Parathyroid adenoma (tissue), 2 donors: ENCODE measurements around the gene PDE10A.

ENCODE experiments used
- H2AFZ ChIP-seq: fragments of 300-600 bp; sonication (generic); one replicate; pipeline ENCODE4 v1.7.0; 2017; ENCODE audit warnings: antibody characterized with exemption, mild to moderate bottlenecking
- H3K27ac ChIP-seq: fragments of 300-600 bp; sonication (generic); one replicate; pipeline ENCODE4 v1.7.0; 2017
- H3K27me3 ChIP-seq: fragments of 300-600 bp; sonication (generic); one replicate; pipeline ENCODE4 v1.7.0; 2017; ENCODE audit warnings: low read length; ENCODE audit not compliant: control insufficient read depth, insufficient read depth
- H3K36me3 ChIP-seq: fragments of 300-600 bp; sonication (generic); one replicate; pipeline ENCODE4 v1.7.0; 2017; ENCODE audit warnings: low read length; ENCODE audit not compliant: control insufficient read depth, insufficient read depth
- H3K4me1 ChIP-seq: fragments of 300-600 bp; sonication (generic); one replicate; pipeline ENCODE4 v1.7.0; 2017; ENCODE audit warnings: control low read depth
- H3K4me2 ChIP-seq: fragments of 300-600 bp; sonication (generic); one replicate; pipeline ENCODE4 v1.7.0; 2017; ENCODE audit warnings: low read length
- H3K4me3 ChIP-seq: fragments of 300-600 bp; sonication (generic); one replicate; pipeline ENCODE4 v1.7.0; 2017; ENCODE audit warnings: low read depth, low read length
- H3K79me2 ChIP-seq: fragments of 300-600 bp; sonication (generic); one replicate; pipeline ENCODE4 v1.7.0; 2017; ENCODE audit warnings: control low read depth
- H3K9ac ChIP-seq: fragments of 300-600 bp; sonication (generic); one replicate; pipeline ENCODE4 v1.7.0; 2017; ENCODE audit warnings: mild to moderate bottlenecking
- H3K9me3 ChIP-seq: fragments of 300-600 bp; sonication (generic); one replicate; pipeline ENCODE4 v1.7.0; 2017; ENCODE audit warnings: low read length; ENCODE audit not compliant: control insufficient read depth
- CTCF ChIP-seq: fragments of 300-600 bp; sonication (generic); IDR thresholded peaks from one replicate; pipeline ENCODE4 v1.7.0; 2017; ENCODE audit warnings: antibody characterized with exemption, mild to moderate bottlenecking
- donor health status: primary hyperparathyroidism.

Gene PDE10A

GRCh38 chr6:165664559-165665383 is 1.7 kb upstream of the PDE10A start:
- Histone ChIP-seq H3K4me3 (no peak overlapping the region), H3K27ac (no peak overlapping the region), H3K36me3 (no peaks in the 10 kb centered on the region), H3K4me2 (no peak overlapping the region), H3K27me3 (peaks cover 17% of the 10 kb centered on the region), H2AFZ (no peak overlapping the region), H3K9ac (no peak overlapping the region), H3K9me3 (no peaks in the 10 kb centered on the region), H3K79me2 (no peaks in the 10 kb centered on the region), H3K4me1 (no peaks in the 10 kb centered on the region)
- TF ChIP-seq CTCF, result no peak

GRCh38 chr6:165663736-165664558 is 906 bp upstream of the PDE10A start:
- Histone ChIP-seq H3K27me3 (peaks cover 17% of the 10 kb centered on the region), H2AFZ (peak overlapping the region; percentile 7), H3K9ac (no peak overlapping the region), H3K4me1 (no peaks in the 10 kb centered on the region), H3K4me3 (peak overlapping the region; percentile 39), H3K4me2 (peak overlapping the region; percentile 12), H3K36me3 (no peaks in the 10 kb centered on the region), H3K9me3 (no peaks in the 10 kb centered on the region), H3K79me2 (no peaks in the 10 kb centered on the region), H3K27ac (no peak overlapping the region)
- no peak for TF ChIP-seq CTCF

- no peak overlapping the region for H3K9ac ChIP-seq
- H3K36me3 ChIP-seq, result no peaks in the 10 kb centered on the region
- H3K4me2 ChIP-seq, result peak overlapping the region; percentile 65
- no peaks in the 10 kb centered on the region for H3K4me1 ChIP-seq
- no peak for TF ChIP-seq CTCF
- H3K27ac ChIP-seq, result no peak overlapping the region
- peaks cover 17% of the 10 kb centered on the region for H3K27me3 ChIP-seq
- H2AFZ ChIP-seq, result peak overlapping the region; percentile 7
- no peaks in the 10 kb centered on the region for H3K79me2 ChIP-seq
- H3K4me3 ChIP-seq, result peak overlapping the region; percentile 39
- H3K9me3 ChIP-seq, result no peaks in the 10 kb centered on the region
Observed at GRCh38 chr6:165663377-165663735, 315 bp upstream of the PDE10A start.

- H3K27ac ChIP-seq, result no peak overlapping the region
- no peaks in the 10 kb centered on the region for H3K36me3 ChIP-seq
- peak overlapping the region; percentile 80 for H3K4me2 ChIP-seq
- peak overlapping the region; percentile 51 for H3K4me3 ChIP-seq
- H3K4me1 ChIP-seq, result no peaks in the 10 kb centered on the region
- no peak overlapping the region for H2AFZ ChIP-seq
- no peaks in the 10 kb centered on the region for H3K79me2 ChIP-seq
- H3K27me3 ChIP-seq, result peaks cover 17% of the 10 kb centered on the region
- no peaks in the 10 kb centered on the region for H3K9me3 ChIP-seq
- H3K9ac ChIP-seq, result no peak overlapping the region
- TF ChIP-seq CTCF, result no peak
Observed at GRCh38 chr6:165662041-165662748, 846 bp downstream of the PDE10A start.
